Pancreas (tissue), 10 donors: ENCODE measurements around the gene MBTPS1. TPM values are rescaled to one million over a fixed set of nuclear protein-coding genes. Genes with fewer than 3 reads are reported as not detected.
A peak's percentile ranks its signal among the peaks of the same experiment; 100 is the strongest.

Experiments
- ATAC-seq, 4 donors: fragments of 200-7000 bp; cut with Tn5 transposase; one replicate each; pipeline versions ENCODE4 v1.8.0 to v1.9.1; 2020; ENCODE audit warnings: mild to moderate bottlenecking in 4 of 4, moderate library complexity in 4 of 4
- DNase-seq, 6 donors: peaks; one replicate each; pipeline ENCODE4 v3.0.0-alpha.2; 2020
- FAIRE-seq: peaks from 2 replicates; lab custom pipeline; 2012; peaks lifted over from hg19 to GRCh38; lab: Jason Lieb, UNC
- H3K27ac ChIP-seq, 4 donors: fragments of 200-600 bp; sonication (generic); 1 replicate in 3 of 4; 2 replicates in 1 of 4; pipeline versions ENCODE4 v1.5.0 to v1.8.0; 2020
- H3K27me3 ChIP-seq, 4 donors: fragments of 200-600 bp; one replicate each; pipeline ENCODE4 v1.8.0; 2021
- H3K36me3 ChIP-seq, 3 donors: fragments of 200-600 bp; sonication (generic) in 1 of 3; one replicate each; pipeline versions ENCODE4 v1.5.0 to v1.8.0; 2020 to 2021
- H3K4me1 ChIP-seq, 3 donors: fragments of 200-600 bp; one replicate each; pipeline ENCODE4 v1.8.0; 2021
- H3K4me3 ChIP-seq, 4 donors: fragments of 200-600 bp; sonication (generic) in 2 of 4; one replicate each; pipeline versions ENCODE4 v1.5.0 to v1.8.0; 2020 to 2021
- H3K9me3 ChIP-seq, 4 donors: fragments of 200-600 bp; one replicate each; pipeline ENCODE4 v1.8.0; 2021
- WGBS, 2 donors: extraction: QIAGEN DNeasy Blood & Tissue Kit; methylation state at CpG; one replicate each; pipeline ENCODE4 v1.1.7; 2013; 5-methylcytosine and 5-hydroxymethylcytosine counted together
- intact Hi-C, 3 donors: fragments of 100-400 bp; cut with DNase I; formaldehyde crosslinking; loops; one replicate each; pipeline versions ENCODE4 v1.11.1 to v1.14.2; 2022
- polyA plus RNA-seq, 2 donors: library from polyadenylated mRNA; stranded (reverse); fragments of 200-250 nt; gene quantifications; one replicate each; pipeline ENCODE4 v1.2.3, GENCODE V29; 2013
- total RNA-seq, 6 donors: library from RNA; stranded (reverse); fragmentation: NEBNext Ultra II Directional in 4 of 6; extraction: Animal tissue kit (Norgen Biotek cat#: 25700) in 4 of 6; gene quantifications; one replicate each; pipeline versions ENCODE4 v1.2.1 to v1.2.4, GENCODE V29; 2021 to 2023
- TF ChIP-seq, protein P1 (sequence below), 4 donors: fragments of 200-600 bp; sonication (generic) in 3 of 4; IDR thresholded peaks; one replicate each; pipeline versions ENCODE4 v1.5.0 to v1.8.0; 2021; ENCODE audit warnings: antibody characterized with exemption in 4 of 4
- donor health status: healthy with polysubstance abuse.
- donor health status: DM: no; HTN: no; CAD: no; lungs with moderate emphysema.
- donor health status: DM: no; HTN: no; CAD: no.
- donor health status: control.
- donor health status: control.
- donor health status: Bipolar disorder and iron deficiency.
- donor health status: DM: yes; HTN: yes; CAD: no.
- donor health status: DM: no; HTN: no; CAD: no.
- donor health status: DM: no; HTN: no; CAD: no.
- donor health status: DM: yes; HTN: yes; CAD: no.

Gene MBTPS1
- total and polyA plus RNA-seq, 8 donors: 32.8 to 56.8 (median 43.2) TPM

DNA sequence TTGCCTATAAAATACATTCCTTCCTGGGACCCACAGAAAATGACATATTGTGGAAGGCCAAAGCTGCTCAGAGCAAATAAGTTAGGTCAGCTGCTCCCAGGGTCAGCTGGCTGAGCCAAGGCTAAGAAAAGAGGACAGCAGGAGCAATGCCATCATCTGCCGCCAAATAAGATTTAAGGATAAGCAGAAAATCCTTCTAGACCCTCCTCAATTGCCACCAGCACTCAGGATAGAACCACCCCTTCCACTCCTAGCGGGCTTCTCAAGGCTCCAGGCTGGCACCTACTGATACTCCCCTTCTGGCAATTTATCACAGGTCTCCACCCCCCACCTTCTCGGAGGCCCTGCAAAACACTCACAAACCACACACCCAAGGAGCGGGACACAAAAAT, 22.9 kb downstream of the MBTPS1 start:
- TF ChIP-seq, protein P1, sequence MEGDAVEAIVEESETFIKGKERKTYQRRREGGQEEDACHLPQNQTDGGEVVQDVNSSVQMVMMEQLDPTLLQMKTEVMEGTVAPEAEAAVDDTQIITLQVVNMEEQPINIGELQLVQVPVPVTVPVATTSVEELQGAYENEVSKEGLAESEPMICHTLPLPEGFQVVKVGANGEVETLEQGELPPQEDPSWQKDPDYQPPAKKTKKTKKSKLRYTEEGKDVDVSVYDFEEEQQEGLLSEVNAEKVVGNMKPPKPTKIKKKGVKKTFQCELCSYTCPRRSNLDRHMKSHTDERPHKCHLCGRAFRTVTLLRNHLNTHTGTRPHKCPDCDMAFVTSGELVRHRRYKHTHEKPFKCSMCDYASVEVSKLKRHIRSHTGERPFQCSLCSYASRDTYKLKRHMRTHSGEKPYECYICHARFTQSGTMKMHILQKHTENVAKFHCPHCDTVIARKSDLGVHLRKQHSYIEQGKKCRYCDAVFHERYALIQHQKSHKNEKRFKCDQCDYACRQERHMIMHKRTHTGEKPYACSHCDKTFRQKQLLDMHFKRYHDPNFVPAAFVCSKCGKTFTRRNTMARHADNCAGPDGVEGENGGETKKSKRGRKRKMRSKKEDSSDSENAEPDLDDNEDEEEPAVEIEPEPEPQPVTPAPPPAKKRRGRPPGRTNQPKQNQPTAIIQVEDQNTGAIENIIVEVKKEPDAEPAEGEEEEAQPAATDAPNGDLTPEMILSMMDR (IDR thresholded peaks at IDR 0.05): no peak
- Histone ChIP-seq H3K27ac (no peak overlapping the region), H3K36me3 (peaks cover 6 to 54% (median 33%) of the 10 kb centered on the region in 3 donors), H3K9me3 (no peaks in the 10 kb centered on the region), H3K4me1 (peaks cover 0 to 16% (median 15%) of the 10 kb centered on the region in 3 donors), H3K27me3 (no peaks in the 10 kb centered on the region), H3K4me3 (no peak overlapping the region)
- FAIRE-seq: no peak
- 95 to 97% methylated on average over 4 of the region's 4 CpGs for WGBS, 2 donors
- DNase-seq: no peak
- intact Hi-C loops: loop anchor here in 1 of 3 donors (5.0 kb wide), 1 partner anchor 83 kb away; no protein-coding TSS in a partner anchor
- no peak for ATAC-seq

DNA sequence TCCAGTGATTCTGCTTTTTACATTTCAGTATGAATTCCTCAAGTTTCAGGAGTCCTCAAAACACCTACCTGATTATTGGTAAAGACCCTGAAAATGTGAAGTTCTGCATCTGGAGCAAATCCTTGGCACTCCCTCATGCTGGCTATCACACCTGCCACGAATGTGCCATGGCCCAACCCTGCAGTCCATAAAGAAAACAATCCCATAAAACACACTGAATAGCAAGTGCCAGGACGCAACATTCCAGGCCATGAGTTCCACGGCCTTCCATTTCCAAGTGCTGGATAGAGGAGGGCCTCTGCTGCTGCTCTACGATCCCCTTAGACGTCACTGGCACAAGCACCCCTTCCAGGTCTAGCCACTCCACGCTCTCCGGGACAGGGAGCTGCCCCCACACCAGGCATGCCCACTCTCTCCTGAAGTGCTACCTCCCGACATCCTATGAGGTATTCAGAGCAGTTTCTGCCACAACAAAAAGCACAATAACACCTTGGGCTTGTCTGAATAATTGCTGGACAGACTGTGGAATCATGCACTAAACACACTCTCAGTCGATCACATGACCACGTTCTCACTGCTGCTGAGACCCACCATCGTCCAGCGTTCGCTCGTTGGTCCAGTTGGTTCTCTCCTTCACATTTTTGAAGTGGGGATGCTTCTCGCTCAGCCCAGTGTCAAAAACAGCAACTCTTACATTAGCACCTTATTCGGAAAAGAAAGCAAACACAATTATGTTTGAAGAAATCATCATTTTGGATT, 23.4 kb downstream of the MBTPS1 start:
- 88 to 91% methylated on average over 16 of the region's 16 CpGs for WGBS, 2 donors
- DNase-seq (no peak), ATAC-seq (no peak), FAIRE-seq (no peak)
- H3K27me3 ChIP-seq: no peaks in the 10 kb centered on the region
- peaks cover 0 to 16% (median 15%) of the 10 kb centered on the region in 3 donors for H3K4me1 ChIP-seq
- H3K4me3 ChIP-seq: no peak overlapping the region
- no peaks in the 10 kb centered on the region for H3K9me3 ChIP-seq
- TF ChIP-seq, protein P1 (IDR thresholded peaks at IDR 0.05): no peak
- intact Hi-C loops: loop anchor here in 1 of 3 donors (5.0 kb wide), 1 partner anchor 84 kb away; no protein-coding TSS in a partner anchor
- peaks cover 6 to 60% (median 33%) of the 10 kb centered on the region in 3 donors for H3K36me3 ChIP-seq
- H3K27ac ChIP-seq: no peak overlapping the region

DNA sequence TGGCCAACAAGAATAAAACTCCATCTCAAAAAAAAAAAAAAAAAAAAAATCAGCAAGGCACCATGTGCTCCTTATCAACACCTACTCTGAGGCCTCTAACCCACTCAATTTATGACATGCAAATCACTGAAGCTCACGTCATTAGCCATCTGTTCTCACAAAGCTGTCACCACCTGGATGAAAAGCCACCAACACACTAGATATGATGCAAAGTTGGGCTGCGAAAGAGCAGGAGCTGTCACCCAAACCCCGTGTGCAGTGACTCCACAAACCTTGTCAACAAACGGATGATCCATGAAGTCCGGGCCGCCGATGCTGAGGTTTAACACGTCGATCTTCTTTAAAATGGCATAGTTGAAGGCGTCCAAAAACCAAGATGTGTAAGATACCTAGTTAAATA, 25.3 kb downstream of the MBTPS1 start:
- DNase-seq (no peak), FAIRE-seq (no peak), ATAC-seq (peak in 1 of 4 donors; percentile 31)
- intact Hi-C loops: loop anchor here in 1 of 3 donors (5.0 kb wide), 1 partner anchor 86 kb away; no protein-coding TSS in a partner anchor
- no peaks in the 10 kb centered on the region for H3K27me3 ChIP-seq
- WGBS, 2 donors: 88 to 90% methylated on average over 10 of the region's 10 CpGs
- no peak overlapping the region for H3K4me3 ChIP-seq
- TF ChIP-seq, protein P1 (IDR thresholded peaks at IDR 0.05): no peak
- peaks cover 6 to 78% (median 40%) of the 10 kb centered on the region in 3 donors for H3K36me3 ChIP-seq
- H3K4me1 ChIP-seq: peaks cover 0 to 8% (median 8%) of the 10 kb centered on the region in 3 donors
- no peak overlapping the region for H3K27ac ChIP-seq
- no peaks in the 10 kb centered on the region for H3K9me3 ChIP-seq

DNA sequence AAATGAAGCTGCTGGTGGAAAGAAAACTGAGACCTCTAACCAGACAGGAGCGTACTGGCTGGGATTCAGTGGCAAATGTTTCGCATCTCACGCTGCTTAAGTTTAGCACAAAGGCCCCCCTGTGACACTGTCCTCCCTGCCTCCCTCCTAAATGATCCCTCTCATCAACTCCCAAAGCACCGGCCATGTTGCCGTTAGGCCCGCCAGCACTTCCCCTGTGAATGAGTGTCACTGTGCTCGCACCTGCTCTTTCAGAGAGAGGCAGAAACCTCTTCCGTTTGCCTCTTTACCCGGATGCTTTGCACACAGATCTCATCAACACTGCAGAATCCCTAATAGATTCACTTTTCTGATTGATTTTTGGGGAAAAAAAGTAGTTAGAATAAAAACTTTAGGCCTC, 26.5 kb downstream of the MBTPS1 start:
- H3K9me3 ChIP-seq: no peaks in the 10 kb centered on the region
- WGBS, 2 donors: 85 to 94% methylated on average over 9 of the region's 9 CpGs
- TF ChIP-seq, protein P1 (IDR thresholded peaks at IDR 0.05): no peak
- H3K27ac ChIP-seq: no peak overlapping the region
- H3K4me3 ChIP-seq: no peak overlapping the region
- peaks cover 6 to 84% (median 40%) of the 10 kb centered on the region in 3 donors for H3K36me3 ChIP-seq
- ATAC-seq (no peak), FAIRE-seq (no peak), DNase-seq (no peak)
- no peaks in the 10 kb centered on the region for H3K4me1 ChIP-seq
- no peaks in the 10 kb centered on the region for H3K27me3 ChIP-seq
- intact Hi-C loops: loop anchor here in 1 of 3 donors (5.0 kb wide), 1 partner anchor 87 kb away; no protein-coding TSS in a partner anchor
